ENCODE results near the gene CDON.

DNA sequence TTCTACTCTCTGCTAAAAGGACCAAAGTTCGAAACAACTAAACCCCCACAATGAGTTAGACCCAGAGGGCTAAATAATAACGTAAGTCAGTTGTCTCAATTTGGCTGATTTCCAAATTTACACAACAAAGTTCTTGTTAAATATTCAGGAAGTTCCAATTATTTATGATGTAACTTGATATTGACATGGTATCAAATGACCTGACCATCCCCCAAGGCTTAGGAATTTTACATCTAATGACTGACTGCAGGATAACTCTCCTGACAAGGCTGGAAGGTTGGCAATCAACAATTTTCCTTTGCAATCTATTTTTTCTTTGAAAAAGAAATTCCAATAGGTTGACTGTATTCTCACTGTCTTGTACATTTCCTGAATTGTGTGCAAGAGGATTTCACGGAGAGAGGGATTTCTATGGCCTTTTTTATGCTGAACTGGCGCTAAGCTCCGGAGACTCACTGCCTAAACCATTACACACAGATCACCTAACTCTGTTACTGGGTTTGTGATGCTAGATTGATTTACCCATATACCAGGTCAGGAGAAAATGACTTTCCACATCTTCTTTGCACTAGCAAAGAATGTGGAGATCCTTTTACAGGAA lies 9.6 kb upstream of the CDON start:
- TF ChIP-seq EP300 (IDR thresholded peaks at IDR 0.05; ENCODE audit: low read length) (no peak), KLF1 (tag; IDR thresholded peaks at IDR 0.05) (no peak), ZNF23 (CRISPR knock-in tag; IDR thresholded peaks at IDR 0.05) (no peak), POLR2AphosphoS5 (IDR thresholded peaks at IDR 0.05; ENCODE audit: control insufficient read depth, insufficient read depth, low read depth, low read length) (no peak), JUND (IDR thresholded peaks at IDR 0.05; ENCODE audit: borderline replicate concordance, low read depth, low read length) (no peak), JUND (tag; IDR thresholded peaks at IDR 0.05; ENCODE audit: borderline replicate concordance, low read depth, low read length) (no peak), CTCF (IDR thresholded peaks at IDR 0.05 in 2 of 3, conservative IDR thresholded peaks at IDR 0.05 in 1 of 3; ENCODE audit: insufficient read depth in 2 of 3, low read depth in 1 of 3, low read length in 3 of 3) (no peak)
- TF ChIP-seq, protein P1, sequence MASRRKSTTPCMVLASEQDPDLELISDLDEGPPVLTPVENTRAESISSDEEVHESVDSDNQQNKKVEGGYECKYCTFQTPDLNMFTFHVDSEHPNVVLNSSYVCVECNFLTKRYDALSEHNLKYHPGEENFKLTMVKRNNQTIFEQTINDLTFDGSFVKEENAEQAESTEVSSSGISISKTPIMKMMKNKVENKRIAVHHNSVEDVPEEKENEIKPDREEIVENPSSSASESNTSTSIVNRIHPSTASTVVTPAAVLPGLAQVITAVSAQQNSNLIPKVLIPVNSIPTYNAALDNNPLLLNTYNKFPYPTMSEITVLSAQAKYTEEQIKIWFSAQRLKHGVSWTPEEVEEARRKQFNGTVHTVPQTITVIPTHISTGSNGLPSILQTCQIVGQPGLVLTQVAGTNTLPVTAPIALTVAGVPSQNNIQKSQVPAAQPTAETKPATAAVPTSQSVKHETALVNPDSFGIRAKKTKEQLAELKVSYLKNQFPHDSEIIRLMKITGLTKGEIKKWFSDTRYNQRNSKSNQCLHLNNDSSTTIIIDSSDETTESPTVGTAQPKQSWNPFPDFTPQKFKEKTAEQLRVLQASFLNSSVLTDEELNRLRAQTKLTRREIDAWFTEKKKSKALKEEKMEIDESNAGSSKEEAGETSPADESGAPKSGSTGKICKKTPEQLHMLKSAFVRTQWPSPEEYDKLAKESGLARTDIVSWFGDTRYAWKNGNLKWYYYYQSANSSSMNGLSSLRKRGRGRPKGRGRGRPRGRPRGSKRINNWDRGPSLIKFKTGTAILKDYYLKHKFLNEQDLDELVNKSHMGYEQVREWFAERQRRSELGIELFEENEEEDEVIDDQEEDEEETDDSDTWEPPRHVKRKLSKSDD (conservative IDR thresholded peaks at IDR 0.05; ENCODE audit: low read length), result no peak
- TF ChIP-seq, protein P2, sequence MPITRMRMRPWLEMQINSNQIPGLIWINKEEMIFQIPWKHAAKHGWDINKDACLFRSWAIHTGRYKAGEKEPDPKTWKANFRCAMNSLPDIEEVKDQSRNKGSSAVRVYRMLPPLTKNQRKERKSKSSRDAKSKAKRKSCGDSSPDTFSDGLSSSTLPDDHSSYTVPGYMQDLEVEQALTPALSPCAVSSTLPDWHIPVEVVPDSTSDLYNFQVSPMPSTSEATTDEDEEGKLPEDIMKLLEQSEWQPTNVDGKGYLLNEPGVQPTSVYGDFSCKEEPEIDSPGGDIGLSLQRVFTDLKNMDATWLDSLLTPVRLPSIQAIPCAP (CRISPR knock-in tag; IDR thresholded peaks at IDR 0.05; ENCODE audit: borderline replicate concordance), result no peak
